ENCODE results near the gene MRPS23. TPM values are rescaled to one million over a fixed set of nuclear protein-coding genes. Genes with fewer than 3 reads are reported as not detected.

MRPS23 gene
- total and polyA plus RNA-seq, 2 of the 13 experiments (the other 11 are each of a cell fraction or from before 2014, with no cell fraction given), result 63.2 to 181 TPM

DNA sequence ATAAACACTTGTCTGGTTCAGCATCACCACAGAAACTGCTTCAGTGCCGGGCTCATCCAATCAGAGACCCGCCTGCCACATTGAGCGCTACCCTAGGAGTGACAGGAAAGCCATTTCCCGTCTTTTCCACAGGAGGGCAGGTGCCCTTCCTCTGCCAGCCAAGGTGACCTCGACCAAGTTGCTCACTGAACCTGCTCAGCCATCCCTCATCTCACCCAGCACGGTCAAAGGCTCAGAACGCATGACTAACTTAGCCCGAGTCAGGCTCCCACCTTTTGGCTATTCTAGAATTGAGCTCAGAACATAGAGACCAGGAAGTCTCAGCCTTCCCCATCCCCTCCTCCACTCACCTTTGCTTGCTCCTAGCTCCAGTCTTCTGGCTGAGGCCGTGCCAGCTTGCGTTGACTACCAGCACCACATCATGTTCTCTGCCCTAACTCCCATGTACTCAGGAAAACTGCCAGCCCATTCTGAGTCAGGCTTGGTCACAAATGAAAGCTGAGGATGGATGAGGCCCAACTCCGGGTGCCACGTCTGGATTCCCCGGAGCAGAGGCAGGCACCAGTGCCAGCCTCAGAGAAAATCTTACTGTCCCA lies 15.6 kb downstream of the MRPS23 start:
- POLR2A ChIA-PET, result interaction anchor here (1.5 to 2.1 kb wide), 3 partner anchors 16 to 27 kb away, joined by 5 to 7 read pairs (median 6); partner anchors contain the start of gene MRPS23
- no TSS peak for BruUV-seq (replicated peaks)
- ATAC-seq, result peak; percentile 20
- no peak for FAIRE-seq
- Histone ChIP-seq H3K4me3 (replicated peaks in 1 of 3; ENCODE audit: insufficient read depth in 1 of 3, low read depth in 2 of 3, low read length in 3 of 3) (no peak overlapping the region), H3K79me2 (ENCODE audit: insufficient read depth, low read length) (no peaks in the 10 kb centered on the region), H3K9ac (ENCODE audit: insufficient read depth, low read depth, low read length) (no peak overlapping the region), H3K36me3 (replicated peaks in 1 of 2; ENCODE audit: control insufficient read depth in 1 of 2, insufficient read depth in 2 of 2, low read length in 2 of 2) (peaks cover 1 to 3% of the 10 kb centered on the region in 2 experiments; a peak in 1 of 5 replicates), H4K20me1 (ENCODE audit: insufficient read depth, low read length) (no peaks in the 10 kb centered on the region), H3K9me3 (ENCODE audit: low read length) (no peaks in the 10 kb centered on the region), H2AFZ (ENCODE audit: low read length) (no peak overlapping the region), H3K4me2 (ENCODE audit: low read depth, low read length) (no peak overlapping the region), H3K4me1 (ENCODE audit: insufficient read depth, low read length) (peaks cover 78% of the 10 kb centered on the region), H3K27ac (ENCODE audit: extremely low read length, insufficient read depth, low read length) (no peak overlapping the region), H3K27me3 (ENCODE audit: control insufficient read depth in 1 of 2, insufficient read depth in 2 of 2, low read length in 2 of 2) (no peaks in the 10 kb centered on the region; a peak in 1 of 5 replicates)
- intact Hi-C loops (cut with micrococcal nuclease; ENCODE audit: unreplicated experiment) (loop anchor here (5.0 kb wide), 2 partner anchors 237 to 1463 kb away; no protein-coding TSS in a partner anchor), in situ Hi-C loops (cut with HindIII; ENCODE audit: extremely low pct_ligation_motif_present, low pct_unique_long_range_greater_than_20kb) (no loop called here)
- 77% methylated on average over 13 of the region's 13 CpGs for WGBS (ENCODE audit: low lambda C conversion rate)
- CTCF ChIA-PET (ENCODE audit: low intra/inter-chr PET ratio, low total read pairs), result interaction anchor here (0.9 to 2.9 kb wide), 3 partner anchors 278 to 704 kb away, joined by 4 to 11 read pairs (median 4); no protein-coding TSS in a partner anchor
- DNase-seq (ENCODE audit: low spot score), result no peak
- TF ChIP-seq GATAD2A (CRISPR knock-in tag; IDR thresholded peaks at IDR 0.05) (no peak), ZFP82 (CRISPR knock-in tag; IDR thresholded peaks at IDR 0.05; ENCODE audit: borderline replicate concordance) (no peak), ZNF350 (CRISPR knock-in tag; IDR thresholded peaks at IDR 0.05; ENCODE audit: borderline replicate concordance, low read depth) (no peak), HES4 (CRISPR knock-in tag; IDR thresholded peaks at IDR 0.05; ENCODE audit: borderline replicate concordance) (no peak), STAG1 (CRISPR knock-in tag; IDR thresholded peaks at IDR 0.05) (peak; percentile 35), ZNF274 (CRISPR knock-in tag; IDR thresholded peaks at IDR 0.05) (0 out of 2 replicates have a peak, but pooled peaks have one; percentile 26), ZNF678 (CRISPR knock-in tag; IDR thresholded peaks at IDR 0.05) (no peak), ZNF232 (CRISPR knock-in tag; IDR thresholded peaks at IDR 0.05; ENCODE audit: borderline replicate concordance) (no peak), ZNF773 (CRISPR knock-in tag; IDR thresholded peaks at IDR 0.05; ENCODE audit: borderline replicate concordance) (no peak), ZNF121 (CRISPR knock-in tag; IDR thresholded peaks at IDR 0.05) (no peak), ZNF749 (CRISPR knock-in tag; IDR thresholded peaks at IDR 0.05; ENCODE audit: borderline replicate concordance) (no peak), FOXA3 (CRISPR knock-in tag; IDR thresholded peaks at IDR 0.05) (no peak), DPF2 (CRISPR knock-in tag; IDR thresholded peaks at IDR 0.05; ENCODE audit: borderline replicate concordance, low read depth) (no peak), NRL (CRISPR knock-in tag; IDR thresholded peaks at IDR 0.05; ENCODE audit: borderline replicate concordance) (no peak), ZNF772 (CRISPR knock-in tag; IDR thresholded peaks at IDR 0.05) (no peak), HMGA1 (CRISPR knock-in tag; conservative IDR thresholded peaks at IDR 0.05) (no peak), ESRRA (CRISPR knock-in tag; IDR thresholded peaks at IDR 0.05; ENCODE audit: low read depth) (0 out of 2 replicates have a peak, but pooled peaks have one; percentile 68)
- TF ChIP-seq, protein P1, sequence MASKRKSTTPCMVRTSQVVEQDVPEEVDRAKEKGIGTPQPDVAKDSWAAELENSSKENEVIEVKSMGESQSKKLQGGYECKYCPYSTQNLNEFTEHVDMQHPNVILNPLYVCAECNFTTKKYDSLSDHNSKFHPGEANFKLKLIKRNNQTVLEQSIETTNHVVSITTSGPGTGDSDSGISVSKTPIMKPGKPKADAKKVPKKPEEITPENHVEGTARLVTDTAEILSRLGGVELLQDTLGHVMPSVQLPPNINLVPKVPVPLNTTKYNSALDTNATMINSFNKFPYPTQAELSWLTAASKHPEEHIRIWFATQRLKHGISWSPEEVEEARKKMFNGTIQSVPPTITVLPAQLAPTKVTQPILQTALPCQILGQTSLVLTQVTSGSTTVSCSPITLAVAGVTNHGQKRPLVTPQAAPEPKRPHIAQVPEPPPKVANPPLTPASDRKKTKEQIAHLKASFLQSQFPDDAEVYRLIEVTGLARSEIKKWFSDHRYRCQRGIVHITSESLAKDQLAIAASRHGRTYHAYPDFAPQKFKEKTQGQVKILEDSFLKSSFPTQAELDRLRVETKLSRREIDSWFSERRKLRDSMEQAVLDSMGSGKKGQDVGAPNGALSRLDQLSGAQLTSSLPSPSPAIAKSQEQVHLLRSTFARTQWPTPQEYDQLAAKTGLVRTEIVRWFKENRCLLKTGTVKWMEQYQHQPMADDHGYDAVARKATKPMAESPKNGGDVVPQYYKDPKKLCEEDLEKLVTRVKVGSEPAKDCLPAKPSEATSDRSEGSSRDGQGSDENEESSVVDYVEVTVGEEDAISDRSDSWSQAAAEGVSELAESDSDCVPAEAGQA (IDR thresholded peaks at IDR 0.05; ENCODE audit: low read depth), result no peak
- TF ChIP-seq, protein P1 (CRISPR knock-in tag; IDR thresholded peaks at IDR 0.05; ENCODE audit: borderline replicate concordance), result no peak
- TF ChIP-seq, protein P2, sequence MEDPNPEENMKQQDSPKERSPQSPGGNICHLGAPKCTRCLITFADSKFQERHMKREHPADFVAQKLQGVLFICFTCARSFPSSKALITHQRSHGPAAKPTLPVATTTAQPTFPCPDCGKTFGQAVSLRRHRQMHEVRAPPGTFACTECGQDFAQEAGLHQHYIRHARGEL (CRISPR knock-in tag; IDR thresholded peaks at IDR 0.05), result 0 out of 2 replicates have a peak, but pooled peaks have one; percentile 12

All from HepG2 (cell line).